CD8-positive, alpha-beta memory T cell (primary cell): ENCODE data around the gene TAF1D. TPM values are rescaled to one million over a fixed set of nuclear protein-coding genes. Genes with fewer than 3 reads are reported as not detected.

ENCODE experiments used
- CTCF ChIA-PET: fragments of 350-600 bp; sonication (Branson Sonifier 250); formaldehyde crosslinking; loops from one replicate; lab custom pipeline; 2021; ENCODE audit warnings: antibody characterized with exemption; lab: Charles Lee
- POLR2A ChIA-PET: fragments of 350-600 bp; sonication (Branson Sonifier 250); formaldehyde crosslinking; loops from one replicate; lab custom pipeline; 2021; ENCODE audit warnings: antibody characterized with exemption; lab: Charles Lee
- DNase-seq, 5 donors: peaks; one replicate each; pipeline versions ENCODE4 v3.0.0 to v3.0.0-alpha.2; 2020 to 2022; ENCODE audit warnings: mixed read lengths in 1 of 5
- H3K27ac ChIP-seq: one replicate; pipeline ENCODE4 v1.7.0; 2013; ENCODE audit warnings: low read depth, mild to moderate bottlenecking, low read length, moderate library complexity
- H3K27me3 ChIP-seq: 2 replicates; pipeline ENCODE4 v1.7.0; 2013; ENCODE audit warnings: low read length, mild to moderate bottlenecking; ENCODE audit not compliant: insufficient read depth, poor library complexity, severe bottlenecking
- H3K36me3 ChIP-seq: 2 replicates; pipeline ENCODE4 v1.7.0; 2013; ENCODE audit warnings: mild to moderate bottlenecking, low read length, moderate library complexity; ENCODE audit not compliant: insufficient read depth
- H3K4me1 ChIP-seq: 2 replicates; pipeline ENCODE4 v1.7.0; 2013; ENCODE audit warnings: mild to moderate bottlenecking, low read length, moderate library complexity; ENCODE audit not compliant: insufficient read depth
- H3K4me3 ChIP-seq: 2 replicates; pipeline ENCODE4 v1.7.0; 2013; ENCODE audit warnings: mild to moderate bottlenecking, low read length
- H3K9me3 ChIP-seq: 2 replicates; pipeline ENCODE4 v1.7.0; 2013; ENCODE audit warnings: mild to moderate bottlenecking, low read length
- H3K27ac Mint-ChIP-seq, 8 donors: one replicate each; pipeline ENCODE4 v1.8.0; 2020 to 2021; ENCODE audit warnings: mixed read lengths in 8 of 8, mild to moderate bottlenecking in 6 of 8, inconsistent platforms in 3 of 8, moderate library complexity in 3 of 8
- H3K27me3 Mint-ChIP-seq, 2 donors: one replicate each; pipeline ENCODE4 v1.8.0; 2020 to 2021; ENCODE audit warnings: mixed read lengths in 2 of 2, mild to moderate bottlenecking in 1 of 2, moderate library complexity in 1 of 2
- H3K36me3 Mint-ChIP-seq, 3 donors: one replicate each; pipeline ENCODE4 v1.8.0; 2020 to 2021; ENCODE audit warnings: mixed read lengths in 3 of 3, inconsistent platforms in 1 of 3, mild to moderate bottlenecking in 1 of 3
- H3K4me1 Mint-ChIP-seq, 3 donors: one replicate each; pipeline ENCODE4 v1.8.0; 2020 to 2021; ENCODE audit warnings: mixed read lengths in 3 of 3, inconsistent platforms in 1 of 3, mild to moderate bottlenecking in 1 of 3
- H3K4me3 Mint-ChIP-seq, 7 donors: one replicate each; pipeline ENCODE4 v1.8.0; 2020 to 2021; ENCODE audit warnings: mixed read lengths in 7 of 7, mild to moderate bottlenecking in 6 of 7, moderate library complexity in 4 of 7, inconsistent platforms in 2 of 7
- H3K9me3 Mint-ChIP-seq, 5 donors: one replicate each; pipeline ENCODE4 v1.8.0; 2020 to 2022; ENCODE audit warnings: mixed read lengths in 5 of 5, mild to moderate bottlenecking in 3 of 5, moderate library complexity in 2 of 5, inconsistent platforms in 1 of 5
- polyA plus RNA-seq: library from polyadenylated mRNA; unstranded; fragments of 300-500 nt; fragmentation: Illumina TruSeq; gene quantifications from one replicate; pipeline ENCODE4 v1.2.3, GENCODE V29; 2021
- total RNA-seq, 2 experiments: library from RNA; stranded (reverse); gene quantifications; one replicate each; pipeline ENCODE4 v1.2.3, GENCODE V29; 2021

TAF1D gene
- total and polyA plus RNA-seq, 3 experiments from 2014 or later: 18.0 to 265 (median 249) TPM

DNA sequence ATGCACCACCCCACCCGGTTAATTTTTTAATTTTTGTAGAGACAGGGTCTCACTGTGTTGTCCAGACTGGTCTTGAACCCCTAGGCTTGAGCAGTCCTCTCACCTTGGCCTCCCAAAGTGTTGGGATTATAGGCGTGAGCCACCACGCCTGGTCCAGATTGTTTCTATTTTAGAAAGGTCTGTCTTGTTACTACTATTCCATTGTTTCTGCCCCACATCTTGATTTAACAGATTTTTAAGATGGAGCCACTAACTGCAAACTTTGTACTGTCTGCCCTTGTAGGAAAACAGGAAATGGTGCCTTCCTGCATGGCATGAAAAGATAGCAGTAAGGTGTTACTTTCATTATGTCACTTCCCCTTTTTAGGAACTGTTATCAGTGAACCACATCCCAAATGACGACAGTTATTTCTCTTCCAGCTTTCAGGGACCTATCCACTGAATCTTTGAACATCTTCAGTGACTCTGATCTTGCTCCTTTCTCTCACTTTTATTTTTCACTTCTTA is 23.2 kb downstream of the TAF1D start:
- Mint-ChIP-seq H3K4me1 (peaks cover 18 to 23% (median 22%) of the 10 kb centered on the region in 3 donors), H3K36me3 (peaks cover 24 to 59% (median 26%) of the 10 kb centered on the region in 3 donors), H3K4me3 (peak overlapping the region in 6 of 7 donors; percentile 4 to 41 (median 16)), H3K9me3 (no peaks in the 10 kb centered on the region), H3K27ac (peak overlapping the region; percentile 37 to 81 (median 70)), H3K27me3 (no peaks in the 10 kb centered on the region)
- no peaks in the 10 kb centered on the region for H3K27me3 ChIP-seq
- POLR2A ChIA-PET: no interaction called here
- H3K4me3 ChIP-seq: no peak overlapping the region
- H3K9me3 ChIP-seq: no peaks in the 10 kb centered on the region
- CTCF ChIA-PET: interaction anchor here (1.2 kb wide), 1 partner anchor 14 kb away, joined by 3 read pairs; no protein-coding TSS in a partner anchor
- peak in 1 of 5 donors; percentile 22 for DNase-seq
- peaks cover 11% of the 10 kb centered on the region for H3K36me3 ChIP-seq
- H3K27ac ChIP-seq: peak overlapping the region; percentile 38
- peaks cover 15% of the 10 kb centered on the region for H3K4me1 ChIP-seq

DNA sequence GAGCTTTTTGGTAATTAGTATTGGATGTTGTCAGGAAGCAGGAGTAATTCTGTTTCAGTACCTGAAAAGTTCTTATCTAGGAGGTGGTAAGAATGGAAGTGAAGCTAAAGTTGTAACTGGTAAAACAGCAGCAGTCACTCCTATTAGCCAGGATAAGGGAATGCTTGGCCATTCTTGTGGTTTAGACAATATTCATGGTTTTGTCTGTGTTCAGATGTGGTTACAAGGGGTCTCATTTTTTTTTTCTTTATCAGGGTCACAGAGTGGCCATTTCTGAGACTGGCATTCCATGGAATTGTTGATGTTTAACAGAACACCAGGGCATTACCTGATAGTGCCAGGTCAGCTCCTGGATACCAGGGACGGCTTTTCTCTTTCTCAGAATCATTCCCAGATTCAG is 23.8 kb downstream of the TAF1D start:
- peaks cover 15% of the 10 kb centered on the region for H3K4me1 ChIP-seq
- ChIA-PET POLR2A (no interaction called here), CTCF (no interaction called here)
- H3K27me3 Mint-ChIP-seq: no peaks in the 10 kb centered on the region
- H3K9me3 Mint-ChIP-seq: no peaks in the 10 kb centered on the region
- peak overlapping the region in 6 of 8 donors; percentile 52 to 83 (median 63) for H3K27ac Mint-ChIP-seq
- no peak overlapping the region for H3K4me3 Mint-ChIP-seq
- DNase-seq: no peak
- H3K27ac ChIP-seq: peak overlapping the region; percentile 38
- no peaks in the 10 kb centered on the region for H3K9me3 ChIP-seq
- H3K27me3 ChIP-seq: no peaks in the 10 kb centered on the region
- H3K36me3 Mint-ChIP-seq: peaks cover 30 to 62% (median 31%) of the 10 kb centered on the region in 3 donors
- peaks cover 9% of the 10 kb centered on the region for H3K36me3 ChIP-seq
- H3K4me3 ChIP-seq: no peak overlapping the region
- peaks cover 18 to 28% (median 25%) of the 10 kb centered on the region in 3 donors for H3K4me1 Mint-ChIP-seq

DNA sequence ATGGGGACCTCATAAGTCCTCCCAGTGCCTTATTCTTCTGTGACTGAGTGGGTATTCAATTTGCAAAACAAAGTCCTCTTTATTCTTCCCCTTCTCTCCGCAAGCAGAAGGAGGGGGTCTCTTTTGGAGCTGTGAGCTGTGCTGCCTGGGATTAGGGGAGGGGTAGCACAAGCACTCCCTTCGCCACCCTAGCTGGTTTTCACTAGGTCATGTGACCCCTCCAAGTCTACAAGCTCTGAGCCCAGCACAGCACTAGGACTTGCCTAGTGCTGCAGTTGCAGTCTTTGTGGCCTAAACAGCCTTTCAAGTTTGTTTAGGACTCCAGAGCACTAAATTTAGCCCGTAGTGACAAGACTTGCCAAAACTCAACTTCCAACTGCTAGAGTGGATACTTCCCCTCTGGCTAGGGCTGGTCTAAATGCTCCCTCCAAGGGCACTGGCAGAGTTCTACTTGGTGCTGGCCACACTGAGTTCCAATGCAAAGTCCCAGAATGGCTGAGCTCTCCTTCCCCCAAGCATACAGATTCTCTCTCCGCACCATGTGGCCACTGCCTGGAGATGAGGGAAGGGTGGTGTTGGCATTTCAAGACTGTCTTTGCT is 25.4 kb downstream of the TAF1D start:
- Histone ChIP-seq H3K9me3 (no peaks in the 10 kb centered on the region), H3K4me3 (no peak overlapping the region), H3K27ac (no peak overlapping the region), H3K36me3 (peaks cover 7% of the 10 kb centered on the region), H3K4me1 (peaks cover 15% of the 10 kb centered on the region), H3K27me3 (no peaks in the 10 kb centered on the region)
- peaks cover 41 to 57% (median 44%) of the 10 kb centered on the region in 3 donors for H3K36me3 Mint-ChIP-seq
- no peak overlapping the region for H3K4me3 Mint-ChIP-seq
- peaks cover 2 to 6% (median 4%) of the 10 kb centered on the region in 5 donors for H3K9me3 Mint-ChIP-seq
- peaks cover 18 to 30% (median 27%) of the 10 kb centered on the region in 3 donors for H3K4me1 Mint-ChIP-seq
- H3K27ac Mint-ChIP-seq: peak overlapping the region in 7 of 8 donors; percentile 7 to 69 (median 36)
- H3K27me3 Mint-ChIP-seq: no peaks in the 10 kb centered on the region
- no peak for DNase-seq
- ChIA-PET POLR2A (no interaction called here), CTCF (no interaction called here)

DNA sequence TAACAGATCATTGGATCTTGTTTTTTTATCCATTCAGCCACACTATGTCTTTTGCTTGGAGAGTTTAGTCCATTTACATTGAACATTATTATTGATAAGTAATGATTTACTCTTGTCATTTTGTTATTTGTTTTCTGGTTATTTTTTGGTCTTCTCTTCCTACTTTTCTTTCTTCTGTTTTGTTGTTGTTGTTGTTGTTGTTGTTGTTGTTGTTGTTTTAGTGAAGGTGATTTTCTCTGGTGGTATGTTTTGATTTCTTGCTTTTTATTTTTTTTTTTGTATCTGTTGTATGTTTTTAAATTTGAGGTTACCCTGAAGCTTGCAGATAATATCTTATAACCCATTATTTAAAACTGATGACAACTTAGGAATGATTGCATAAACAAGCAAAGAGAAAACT is 28.6 kb downstream of the TAF1D start:
- H3K27ac Mint-ChIP-seq: peak overlapping the region in 1 of 8 donors; percentile 11
- peaks cover 7% of the 10 kb centered on the region for H3K9me3 ChIP-seq
- no peak overlapping the region for H3K4me3 Mint-ChIP-seq
- no peak overlapping the region for H3K4me3 ChIP-seq
- H3K4me1 ChIP-seq: peaks cover 4% of the 10 kb centered on the region
- ChIA-PET CTCF (no interaction called here), POLR2A (no interaction called here)
- DNase-seq: no peak
- peaks cover 68 to 84% (median 74%) of the 10 kb centered on the region in 3 donors for H3K36me3 Mint-ChIP-seq
- H3K36me3 ChIP-seq: peaks cover 13% of the 10 kb centered on the region
- H3K4me1 Mint-ChIP-seq: peaks cover 10 to 20% (median 18%) of the 10 kb centered on the region in 3 donors
- no peak overlapping the region for H3K27ac ChIP-seq
- peaks cover 7 to 24% (median 20%) of the 10 kb centered on the region in 5 donors for H3K9me3 Mint-ChIP-seq
- no peaks in the 10 kb centered on the region for H3K27me3 ChIP-seq
- no peaks in the 10 kb centered on the region for H3K27me3 Mint-ChIP-seq

DNA sequence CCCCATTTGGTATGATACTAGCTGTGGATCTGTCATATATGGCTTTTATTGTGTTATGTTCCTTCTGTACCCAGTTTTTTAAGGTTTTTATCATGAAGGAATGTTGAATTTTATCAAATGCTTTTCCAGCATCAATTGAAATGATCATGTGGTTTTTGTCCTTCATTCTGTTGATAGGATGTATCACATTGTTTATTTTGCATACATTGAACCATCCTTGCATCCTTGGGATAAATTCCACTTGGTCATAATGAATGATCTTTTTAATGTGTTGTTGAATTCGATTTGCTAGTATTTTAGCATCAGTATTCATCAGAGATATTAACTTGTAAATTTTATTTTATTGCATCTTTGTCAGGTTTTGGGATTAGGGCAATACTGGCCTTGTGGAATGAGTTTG is 31.1 kb downstream of the TAF1D start:
- peaks cover 0 to 6% (median 5%) of the 10 kb centered on the region in 3 donors for H3K4me1 Mint-ChIP-seq
- no peak overlapping the region for H3K4me3 Mint-ChIP-seq
- no peaks in the 10 kb centered on the region for H3K27me3 Mint-ChIP-seq
- peaks cover 67 to 87% (median 67%) of the 10 kb centered on the region in 3 donors for H3K36me3 Mint-ChIP-seq
- ChIA-PET POLR2A (no interaction called here), CTCF (no interaction called here)
- Histone ChIP-seq H3K36me3 (peaks cover 7% of the 10 kb centered on the region), H3K4me3 (no peak overlapping the region), H3K4me1 (no peaks in the 10 kb centered on the region), H3K27me3 (no peaks in the 10 kb centered on the region), H3K9me3 (peaks cover 7% of the 10 kb centered on the region), H3K27ac (no peak overlapping the region)
- H3K9me3 Mint-ChIP-seq: peaks cover 7 to 24% (median 20%) of the 10 kb centered on the region in 5 donors
- no peak for DNase-seq
- H3K27ac Mint-ChIP-seq: peak overlapping the region in 1 of 8 donors; percentile 7

DNA sequence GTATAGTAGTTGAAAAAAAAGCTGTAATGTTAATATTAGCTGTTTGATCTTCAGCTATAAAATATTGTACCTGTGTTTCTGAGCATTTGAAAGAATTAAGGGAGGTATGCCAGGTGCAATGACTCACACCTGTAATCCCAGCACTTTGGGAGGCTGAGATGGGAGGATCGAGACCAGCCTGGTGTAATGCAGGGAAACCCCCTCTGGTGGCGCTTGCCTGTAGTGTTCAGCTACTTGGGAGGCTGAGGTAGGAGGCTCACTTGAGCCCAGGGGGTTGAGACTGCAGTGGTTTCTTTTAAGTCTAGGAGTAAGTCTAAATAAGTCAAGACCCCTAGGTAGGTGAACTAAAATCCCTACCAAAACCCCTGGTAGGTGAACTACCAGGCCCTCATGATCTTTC is 37.1 kb downstream of the TAF1D start:
- ChIA-PET CTCF (no interaction called here), POLR2A (no interaction called here)
- H3K36me3 ChIP-seq: peaks cover 6% of the 10 kb centered on the region
- H3K4me1 ChIP-seq: no peaks in the 10 kb centered on the region
- no peak overlapping the region for H3K4me3 ChIP-seq
- H3K9me3 ChIP-seq: no peaks in the 10 kb centered on the region
- peak overlapping the region in 1 of 8 donors; percentile 12 for H3K27ac Mint-ChIP-seq
- DNase-seq: no peak
- peaks cover 0 to 4% (median 3%) of the 10 kb centered on the region in 3 donors for H3K4me1 Mint-ChIP-seq
- no peak overlapping the region for H3K4me3 Mint-ChIP-seq
- peaks cover 2 to 5% (median 3%) of the 10 kb centered on the region in 5 donors for H3K9me3 Mint-ChIP-seq
- no peaks in the 10 kb centered on the region for H3K27me3 Mint-ChIP-seq
- H3K27ac ChIP-seq: no peak overlapping the region
- peaks cover 34 to 75% (median 37%) of the 10 kb centered on the region in 3 donors for H3K36me3 Mint-ChIP-seq
- H3K27me3 ChIP-seq: no peaks in the 10 kb centered on the region

DNA sequence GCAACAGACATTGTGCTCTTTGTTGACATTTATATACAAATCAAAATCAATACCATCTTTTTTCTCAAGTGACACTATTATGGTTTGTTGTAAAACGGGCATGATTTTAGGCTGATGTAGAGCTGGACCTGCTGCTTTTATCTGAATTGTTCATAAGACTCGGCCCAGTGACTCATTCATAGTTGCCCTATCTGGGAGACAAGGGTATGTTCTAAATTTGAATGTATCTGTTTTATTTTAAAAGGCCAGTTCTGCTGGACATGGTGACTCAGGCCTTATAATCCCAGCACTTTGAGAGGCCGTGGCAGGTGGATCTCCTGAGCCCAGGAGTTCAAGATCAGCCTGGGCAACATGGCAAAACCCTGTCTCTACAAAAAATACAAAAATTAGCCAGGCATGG is 40.5 kb downstream of the TAF1D start:
- Histone ChIP-seq H3K27ac (no peak overlapping the region), H3K4me1 (no peaks in the 10 kb centered on the region), H3K9me3 (no peaks in the 10 kb centered on the region), H3K4me3 (no peak overlapping the region), H3K36me3 (peaks cover 22% of the 10 kb centered on the region), H3K27me3 (no peaks in the 10 kb centered on the region)
- Mint-ChIP-seq H3K27me3 (no peaks in the 10 kb centered on the region), H3K36me3 (peaks cover 34 to 79% (median 40%) of the 10 kb centered on the region in 3 donors), H3K4me1 (peaks cover 0 to 4% (median 3%) of the 10 kb centered on the region in 3 donors), H3K4me3 (no peak overlapping the region), H3K27ac (peak overlapping the region in 1 of 8 donors; percentile 3), H3K9me3 (no peaks in the 10 kb centered on the region)
- CTCF ChIA-PET: no interaction called here
- POLR2A ChIA-PET: no interaction called here
- no peak for DNase-seq

DNA sequence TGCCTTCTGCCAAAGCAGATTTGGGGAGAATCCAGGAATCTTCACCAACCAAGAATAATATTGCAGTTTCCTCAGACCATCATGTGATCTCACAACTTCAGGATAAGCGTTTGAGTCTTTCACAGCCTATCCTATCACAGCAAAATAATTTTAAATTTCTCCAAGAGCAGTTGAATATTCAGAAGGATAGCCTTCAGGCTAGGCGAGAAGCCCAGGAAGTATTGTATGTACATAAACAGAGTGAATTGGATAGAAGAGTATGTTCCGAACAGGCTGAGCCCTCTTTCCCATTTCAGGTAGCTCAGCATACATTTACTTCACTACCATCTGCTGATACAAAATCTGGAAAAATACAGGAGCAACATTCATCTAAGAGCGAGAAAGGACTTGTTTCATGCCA is 43.7 kb downstream of the TAF1D start:
- DNase-seq: no peak
- Histone ChIP-seq H3K27ac (no peak overlapping the region), H3K4me3 (no peak overlapping the region), H3K9me3 (no peaks in the 10 kb centered on the region), H3K27me3 (no peaks in the 10 kb centered on the region), H3K36me3 (peaks cover 22% of the 10 kb centered on the region), H3K4me1 (no peaks in the 10 kb centered on the region)
- no peaks in the 10 kb centered on the region for H3K9me3 Mint-ChIP-seq
- POLR2A ChIA-PET: no interaction called here
- H3K27ac Mint-ChIP-seq: peak overlapping the region in 2 of 8 donors; percentile 6 to 8
- no peak overlapping the region for H3K4me3 Mint-ChIP-seq
- CTCF ChIA-PET: no interaction called here
- peaks cover 32 to 74% (median 43%) of the 10 kb centered on the region in 3 donors for H3K36me3 Mint-ChIP-seq
- peaks cover 0 to 4% (median 3%) of the 10 kb centered on the region in 3 donors for H3K4me1 Mint-ChIP-seq
- no peaks in the 10 kb centered on the region for H3K27me3 Mint-ChIP-seq
